COR-L47 (cell line): ENCODE measurements around the gene PJVK.
"Not testable (repeated sequence)": the region's sequence is repeated elsewhere in the genome, so short reads cannot be mapped to it uniquely, and the experiment has no call there.

Source experiments
- DNase-seq: peaks from one replicate; lab custom pipeline; 2025; lab: John Stamatoyannopoulos, UW

PJVK gene, protein sequence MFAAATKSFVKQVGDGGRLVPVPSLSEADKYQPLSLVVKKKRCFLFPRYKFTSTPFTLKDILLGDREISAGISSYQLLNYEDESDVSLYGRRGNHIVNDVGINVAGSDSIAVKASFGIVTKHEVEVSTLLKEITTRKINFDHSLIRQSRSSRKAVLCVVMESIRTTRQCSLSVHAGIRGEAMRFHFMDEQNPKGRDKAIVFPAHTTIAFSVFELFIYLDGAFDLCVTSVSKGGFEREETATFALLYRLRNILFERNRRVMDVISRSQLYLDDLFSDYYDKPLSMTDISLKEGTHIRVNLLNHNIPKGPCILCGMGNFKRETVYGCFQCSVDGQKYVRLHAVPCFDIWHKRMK

DNA sequence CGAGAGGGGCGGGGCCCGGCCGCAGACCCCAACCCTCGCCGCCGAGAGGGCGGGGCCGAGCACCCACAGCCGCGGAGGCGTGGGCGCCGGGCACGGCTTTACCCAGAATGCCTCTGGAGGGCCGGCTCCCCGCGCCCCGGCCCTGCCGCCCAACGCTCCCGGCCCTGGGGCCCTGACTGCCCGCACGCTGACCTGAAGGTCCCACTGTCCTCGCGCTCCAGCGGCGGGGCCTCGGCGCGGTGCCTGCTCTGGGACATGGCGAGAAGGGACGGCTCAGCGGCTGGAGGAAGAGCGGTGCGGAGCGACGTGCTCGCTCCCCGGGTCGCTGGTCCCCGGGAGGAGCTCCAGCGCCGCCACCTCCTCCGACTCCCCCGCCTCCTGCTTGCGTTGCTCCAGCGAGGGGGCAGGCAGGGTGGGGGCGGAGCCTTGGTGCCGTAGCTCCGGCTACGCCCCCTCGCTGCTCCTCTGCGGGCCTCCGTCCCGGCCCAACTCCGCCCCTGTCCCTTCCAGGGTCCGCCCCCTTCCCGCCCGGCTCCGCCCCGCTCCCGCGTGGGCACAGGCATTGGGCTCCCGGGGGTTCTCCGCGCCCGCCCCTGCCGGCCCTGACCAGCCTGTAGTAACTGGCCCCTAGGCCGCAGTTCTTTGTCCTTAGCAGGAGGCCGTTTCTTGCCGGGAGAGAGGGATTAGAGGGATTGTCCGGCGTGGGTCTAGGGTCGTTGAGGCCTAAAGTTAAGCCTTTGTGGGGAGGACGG is at the start of gene PJVK, which contains the start of gene PRKRA:
PJVK (plus strand) TSS at position 605 of the 752 bp plus-strand sequence. CDS start 2,032 bp downstream, outside the sequence.
PRKRA (minus strand) TSS at position 402 of the 752 bp plus-strand sequence; CDS start at position 257, 145 bp downstream.
- DNase-seq = peak; percentile 98

DNA sequence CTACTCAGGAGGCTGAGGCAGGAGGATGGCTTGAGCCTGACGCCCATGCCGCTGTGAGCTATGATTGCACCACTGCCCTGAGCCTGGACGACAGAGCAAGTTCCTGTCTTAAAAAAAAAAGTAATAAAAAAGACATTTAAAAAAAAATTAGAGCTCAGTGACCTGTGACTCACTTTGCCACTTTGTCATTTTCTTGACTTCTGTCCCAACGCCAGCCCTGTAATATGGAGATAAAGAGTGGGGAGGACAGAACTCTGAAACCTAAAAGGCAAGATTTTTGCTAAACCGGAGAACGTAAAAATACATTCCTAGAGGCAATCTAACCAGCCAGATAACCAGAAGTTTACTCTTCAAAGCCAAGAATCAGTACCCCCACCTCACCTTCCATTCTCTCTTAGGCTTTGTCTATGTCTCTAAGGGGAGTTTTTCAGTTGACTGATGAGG is 49.2 kb upstream of the PJVK start:
- no peak for DNase-seq

DNA sequence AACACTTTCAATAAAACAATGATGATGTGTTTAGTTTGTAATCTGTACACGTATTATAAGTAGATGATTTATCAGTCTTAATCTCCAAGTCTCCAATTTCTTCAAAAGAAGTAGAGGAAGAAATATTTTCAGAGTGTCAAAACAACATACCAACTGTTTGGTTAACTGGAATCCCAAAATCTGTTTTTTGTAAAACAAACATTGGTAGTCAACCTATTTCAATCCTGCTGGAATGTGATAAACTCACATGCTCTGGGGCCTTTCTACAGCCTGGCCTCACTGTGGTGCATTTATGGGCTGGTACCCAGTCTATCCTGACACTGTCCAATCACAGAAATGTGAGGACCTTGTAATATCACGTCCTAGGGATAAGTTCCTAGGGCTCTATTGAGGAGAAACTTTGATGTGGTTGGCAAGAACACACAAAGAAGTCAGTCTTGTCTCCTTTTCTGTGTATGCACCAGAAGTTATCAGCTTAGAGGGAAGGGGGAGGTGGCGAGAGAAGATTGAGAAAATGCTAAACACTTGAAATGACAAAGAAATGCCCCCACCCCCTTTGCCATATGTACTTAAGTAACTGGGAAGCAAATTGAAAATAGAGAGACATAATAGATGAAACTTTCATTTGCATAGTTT is 47.4 kb upstream of the PJVK start:
- no peak for DNase-seq

DNA sequence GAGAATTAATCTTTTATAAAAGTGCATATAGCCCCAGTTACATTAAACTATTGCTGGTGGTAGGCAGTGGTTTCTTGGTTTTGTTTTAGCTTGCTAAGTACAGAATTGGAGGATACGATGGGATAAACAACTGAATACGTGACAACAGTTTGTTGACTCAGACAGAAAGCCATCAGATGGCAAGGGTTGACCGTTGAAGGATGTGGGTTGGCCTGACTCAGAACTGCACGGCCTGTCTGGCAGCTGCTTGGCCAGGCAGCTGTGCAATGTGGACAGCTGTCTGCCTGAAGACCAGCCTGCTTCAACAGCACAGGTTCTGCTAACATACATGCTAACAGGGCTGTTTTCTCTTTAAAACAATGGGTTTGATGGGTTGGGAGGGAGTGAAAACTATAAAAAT is 46.8 kb upstream of the PJVK start:
- peak; percentile 29 for DNase-seq

DNA sequence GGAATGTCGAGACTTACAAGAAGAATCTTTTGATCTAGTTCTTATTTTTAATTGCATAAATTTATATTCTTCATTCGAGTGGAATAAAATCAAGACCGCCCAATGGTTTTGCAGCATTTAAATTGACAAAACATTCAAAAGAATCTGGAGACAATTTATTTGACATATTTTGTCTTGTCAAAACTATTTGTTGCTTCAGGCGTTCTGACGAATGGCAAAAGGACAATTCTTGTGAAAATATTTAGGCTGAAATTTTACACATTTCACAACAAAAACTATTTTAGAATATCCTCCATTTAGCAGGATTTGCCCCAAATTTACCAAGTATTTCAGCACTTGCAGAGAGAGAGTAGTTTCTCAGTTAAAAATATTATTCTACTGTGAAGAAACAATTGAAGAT is 41.9 kb upstream of the PJVK start:
- no peak for DNase-seq

DNA sequence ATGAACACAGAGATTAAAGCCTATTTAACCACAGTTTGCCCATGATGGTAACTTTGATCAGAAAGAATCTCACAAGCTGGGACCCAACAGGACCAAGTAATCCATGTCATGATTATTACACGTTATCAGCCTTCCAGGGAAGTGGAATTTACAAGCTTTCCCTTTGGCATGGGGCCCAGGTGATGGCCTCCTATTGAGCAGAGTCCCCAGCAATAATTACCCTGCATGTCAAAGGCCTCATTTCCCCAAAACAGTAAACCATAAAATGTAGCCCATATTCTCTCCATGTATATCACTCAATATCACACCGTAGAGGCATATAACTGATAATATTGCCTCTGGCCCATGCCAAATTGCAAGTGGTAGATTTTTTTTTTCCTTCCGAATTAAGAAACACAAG is 39.1 kb upstream of the PJVK start:
- peak; percentile 65 for DNase-seq

DNA sequence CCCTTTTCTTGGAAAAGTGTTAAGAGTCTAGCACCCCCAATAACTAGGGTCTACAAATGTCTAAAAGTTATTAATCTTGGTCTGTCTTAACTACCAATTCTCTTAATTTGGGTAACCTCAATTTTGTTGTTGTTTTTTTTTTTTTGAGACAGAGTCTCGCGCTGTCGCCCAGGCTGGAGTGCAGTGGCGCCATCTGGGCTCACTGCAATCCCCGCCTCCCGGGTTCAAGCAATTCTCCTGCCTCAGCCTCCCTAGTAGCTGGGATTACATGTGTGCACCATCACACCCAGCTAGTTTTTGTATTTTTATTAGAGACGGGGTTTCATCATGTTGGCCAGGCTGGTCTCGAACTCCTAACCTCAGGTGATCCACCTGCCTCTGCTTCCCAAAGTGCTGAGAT is 38.7 kb upstream of the PJVK start:
- not testable (repeated sequence) for DNase-seq

DNA sequence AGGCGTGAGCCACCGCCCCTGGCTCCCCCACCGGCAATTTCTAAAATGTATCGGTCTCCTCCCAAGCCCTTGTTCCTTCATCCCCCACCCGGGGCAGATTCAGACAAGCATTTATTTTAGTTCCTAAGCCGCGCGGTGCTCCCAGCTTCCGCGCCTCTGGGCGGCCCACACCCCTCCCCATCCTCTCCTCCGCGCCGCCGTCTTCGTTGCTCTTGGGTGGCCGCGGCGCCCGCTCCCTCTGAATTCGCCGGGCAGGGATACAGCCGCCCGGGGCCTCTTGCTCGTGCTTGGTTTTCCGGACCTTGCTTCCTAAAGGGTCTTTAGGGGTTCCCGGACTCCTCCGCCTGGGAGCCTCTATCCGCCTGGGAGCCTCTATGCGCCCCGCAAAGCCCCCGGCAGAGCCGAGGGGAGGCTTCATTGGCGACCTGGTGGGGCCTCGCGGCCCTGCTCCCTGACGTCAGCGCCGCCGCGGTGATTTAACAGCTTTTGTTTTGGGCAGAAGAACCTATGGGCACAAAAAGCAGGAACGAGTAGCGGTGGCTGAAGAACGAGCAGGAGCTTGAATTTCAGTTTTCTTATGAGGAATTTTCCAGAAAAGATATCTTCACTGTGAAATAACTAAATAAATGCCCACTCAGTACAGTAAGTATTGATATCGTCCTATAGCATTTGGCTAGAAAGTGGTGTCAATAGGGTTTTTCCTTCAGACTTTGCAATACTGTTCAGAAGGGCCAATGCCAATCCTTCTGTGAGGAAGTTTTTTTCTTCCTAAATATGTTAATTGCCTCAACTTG is 37.5 kb upstream of the PJVK start:
- peak; percentile 82 for DNase-seq

DNA sequence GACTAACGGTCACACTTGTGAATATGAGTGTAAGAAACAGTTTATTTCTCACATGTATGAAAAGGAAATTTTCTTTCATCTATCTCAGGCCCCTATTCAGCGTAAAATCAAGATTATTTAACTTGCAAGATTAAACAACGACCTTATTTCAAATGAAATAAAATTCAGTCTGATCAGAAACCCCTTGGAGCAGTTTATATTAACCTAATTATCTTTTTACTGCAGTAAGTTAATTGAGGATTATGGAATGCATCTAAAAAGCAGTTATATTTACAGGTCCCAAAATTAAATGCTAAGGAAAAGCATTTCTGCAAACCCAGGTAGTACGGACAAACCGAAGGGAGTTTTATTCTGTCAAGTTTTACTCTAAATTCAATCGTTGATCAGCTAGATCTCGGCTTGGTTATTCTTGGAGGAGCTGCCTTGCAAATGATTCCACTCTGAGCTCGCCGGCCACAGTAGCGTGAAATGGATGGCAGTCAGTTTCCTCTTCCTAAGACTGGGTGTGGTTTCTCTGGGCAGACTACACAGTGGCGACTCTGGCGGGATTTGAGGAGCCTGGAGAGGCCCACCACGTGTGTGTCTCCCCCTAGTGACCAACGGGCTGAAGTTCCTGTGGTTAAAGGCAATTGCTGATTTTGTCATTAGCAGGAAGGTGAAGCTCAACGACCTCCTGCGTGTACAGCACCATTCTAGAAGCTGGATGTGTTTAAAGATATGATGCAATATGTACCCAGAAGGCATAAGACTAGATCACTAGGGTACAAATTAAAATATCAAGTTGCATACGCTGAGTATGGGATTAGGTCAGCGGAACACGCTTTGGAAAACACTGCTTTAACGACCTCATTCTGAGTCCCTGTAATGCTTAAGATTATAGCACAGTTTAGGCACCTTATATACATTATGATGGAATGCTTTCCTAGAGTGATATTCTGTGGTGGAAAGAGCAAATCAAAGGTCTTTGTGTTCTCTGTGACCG is 36.6 kb upstream of the PJVK start:
- DNase-seq = peak; percentile 94

DNA sequence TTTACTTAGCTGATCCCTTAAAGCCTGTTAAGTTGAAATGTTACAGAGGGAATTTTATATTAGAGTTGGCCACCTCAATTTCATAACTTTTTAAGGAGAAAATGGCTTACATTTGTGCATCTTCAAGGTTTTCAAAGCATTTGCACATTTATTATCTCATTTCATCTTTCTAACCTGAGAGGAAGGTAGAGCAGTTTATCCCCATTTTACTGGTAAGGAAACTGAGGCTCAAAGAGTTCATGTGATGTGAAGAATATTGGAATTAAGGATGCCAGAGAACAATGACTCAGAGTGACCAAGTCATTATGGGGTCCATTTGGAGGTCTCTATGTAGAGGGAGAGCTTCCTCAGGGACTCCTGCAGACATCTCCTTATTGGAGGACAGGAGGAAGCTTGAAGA is 35.2 kb upstream of the PJVK start:
- no peak for DNase-seq

DNA sequence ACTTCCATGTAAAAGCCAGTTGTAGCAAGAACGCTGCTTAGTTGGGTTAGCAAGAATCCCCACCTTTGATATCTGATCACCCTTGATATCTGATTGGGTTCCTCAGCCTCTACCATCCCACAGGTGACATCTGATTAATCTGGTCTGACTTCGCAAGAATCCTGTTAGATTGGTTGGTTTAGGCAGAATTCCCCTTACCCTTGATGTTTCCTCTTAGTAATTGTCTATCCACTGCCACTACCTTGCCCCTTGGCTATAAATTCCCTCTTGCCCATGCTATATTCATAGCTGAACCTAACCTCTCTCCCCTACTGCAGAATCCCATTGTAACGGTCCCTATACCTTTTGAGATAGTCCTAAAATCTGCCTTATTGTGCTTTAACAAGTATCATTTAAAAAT is 33.3 kb upstream of the PJVK start:
- DNase-seq = no peak

DNA sequence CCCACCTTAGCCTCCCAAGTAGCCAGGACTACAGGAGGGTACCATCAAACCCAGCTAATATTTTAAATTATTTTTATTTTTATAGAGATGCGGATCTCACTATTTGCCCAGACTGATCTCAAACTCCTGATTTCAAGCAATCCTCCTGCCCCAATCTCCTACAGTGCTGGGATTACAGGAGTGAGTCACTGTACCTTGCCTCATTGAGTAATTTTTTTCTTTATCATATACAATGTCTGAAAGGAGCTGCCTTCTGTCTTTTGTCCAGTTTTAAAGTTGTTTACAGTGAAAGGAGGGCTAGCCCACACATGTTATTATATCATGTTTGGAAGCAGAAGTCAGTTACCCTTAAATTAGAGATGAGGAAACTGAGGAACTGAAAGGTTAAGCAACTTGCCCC is 32.8 kb upstream of the PJVK start:
- DNase-seq = no peak

DNA sequence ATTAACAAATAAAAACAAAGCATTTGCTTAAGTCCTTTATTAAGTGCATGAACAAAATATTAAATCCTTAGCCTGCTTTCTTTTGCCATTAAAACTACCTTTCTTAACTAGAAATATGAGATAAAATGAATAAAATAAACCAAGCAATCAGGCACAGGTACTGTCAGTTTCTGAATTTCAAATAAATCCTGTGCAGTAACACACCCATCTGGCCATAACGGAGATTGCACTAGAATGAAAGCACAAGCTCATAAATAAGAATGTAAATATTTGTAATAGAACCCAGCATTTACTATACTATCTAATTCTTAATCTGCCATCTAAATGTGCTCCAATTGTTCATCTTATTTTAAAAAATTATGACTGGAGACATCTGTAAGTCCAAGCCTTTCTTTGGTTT is 32.1 kb upstream of the PJVK start:
- peak; percentile 34 for DNase-seq

DNA sequence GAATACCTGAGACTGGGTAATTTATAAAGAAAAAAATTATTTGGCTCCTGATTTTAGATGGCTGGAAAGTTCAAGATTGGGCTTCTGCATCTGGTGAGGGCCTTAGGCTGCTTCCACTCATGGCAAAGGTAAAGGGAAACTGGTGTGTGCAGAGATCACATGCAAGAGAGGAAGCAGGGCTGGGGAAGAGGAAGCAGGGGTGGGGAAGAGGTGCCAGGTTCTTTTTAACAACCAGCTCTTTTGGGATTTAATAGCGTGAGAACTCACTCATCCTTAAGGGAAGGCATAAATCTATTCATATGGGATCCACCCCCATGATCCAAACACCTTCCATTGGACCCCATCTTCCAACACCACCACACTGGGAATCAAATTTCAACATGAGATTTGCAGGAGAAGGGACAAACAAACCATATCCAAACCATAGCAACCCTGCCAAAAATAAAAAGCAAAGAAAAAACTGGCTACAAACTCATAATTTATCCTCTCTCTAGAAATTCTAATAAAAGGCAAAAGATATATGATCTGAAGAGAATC is 30.6 kb upstream of the PJVK start:
- DNase-seq = no peak

DNA sequence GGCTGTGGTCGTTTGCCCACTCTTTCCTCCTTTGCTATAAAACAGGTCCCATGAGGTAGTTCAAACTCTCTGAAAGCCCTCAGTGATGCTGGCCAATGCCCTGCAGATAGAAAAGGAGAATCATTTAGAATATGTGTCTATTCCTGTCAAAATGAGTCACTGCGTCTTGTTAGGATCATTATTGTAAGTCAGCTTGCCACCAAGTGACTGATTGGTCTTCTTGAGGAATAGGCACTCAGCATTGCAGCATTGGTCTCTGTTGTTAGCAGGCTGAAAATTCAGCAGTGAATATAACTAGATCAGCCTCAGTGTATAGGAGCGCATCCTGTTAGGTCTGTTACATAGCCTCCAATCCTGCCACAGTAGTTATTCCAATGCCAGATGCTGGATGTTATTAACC is 29.1 kb upstream of the PJVK start:
- DNase-seq = no peak

DNA sequence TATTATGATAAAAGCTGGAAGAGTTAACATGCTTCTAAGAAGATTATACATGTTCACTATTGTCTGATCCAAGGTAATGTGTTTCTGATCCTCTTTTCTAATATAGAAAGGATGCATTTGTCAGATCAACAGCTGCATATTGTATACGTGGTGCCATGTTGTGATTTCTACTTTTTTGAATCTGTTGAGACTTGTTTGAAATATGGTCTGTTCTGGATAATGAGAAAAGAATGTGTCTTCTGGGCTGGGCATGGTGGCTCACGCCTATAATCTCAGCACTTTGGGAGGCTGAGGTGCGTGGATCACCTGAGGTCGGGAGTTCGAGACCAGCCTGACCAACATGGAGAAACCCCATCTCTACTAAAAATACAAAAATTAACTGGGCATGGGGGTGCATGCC is 27.4 kb upstream of the PJVK start:
- DNase-seq = not testable (repeated sequence)

DNA sequence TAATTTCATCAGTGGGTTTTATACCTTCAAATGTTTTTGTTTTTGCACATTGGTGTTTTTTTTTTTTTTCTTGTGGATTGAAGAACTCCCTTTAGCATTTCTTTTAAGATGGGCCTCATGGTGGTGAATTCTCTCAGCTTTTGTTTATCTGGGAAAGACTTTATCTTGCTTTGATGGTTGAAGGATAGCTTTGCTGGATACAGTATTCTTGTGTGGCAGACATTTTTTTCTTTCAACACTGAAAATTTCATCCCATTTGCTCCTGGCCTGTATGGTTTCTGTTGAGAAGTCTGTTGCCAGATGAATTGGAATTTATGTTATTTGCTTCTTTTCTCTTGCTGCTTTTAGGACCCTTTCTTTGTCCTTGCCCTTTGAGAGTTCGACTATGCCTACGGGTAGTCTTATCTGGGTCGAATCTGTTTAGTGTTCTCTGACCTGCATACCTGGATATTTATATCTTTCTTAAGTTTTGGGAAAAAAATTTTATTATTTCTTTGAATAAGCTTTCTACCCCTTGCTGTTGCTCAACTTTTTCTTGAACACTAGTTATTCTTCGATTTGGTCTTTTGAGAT is 25.8 kb upstream of the PJVK start:
- DNase-seq = no peak

DNA sequence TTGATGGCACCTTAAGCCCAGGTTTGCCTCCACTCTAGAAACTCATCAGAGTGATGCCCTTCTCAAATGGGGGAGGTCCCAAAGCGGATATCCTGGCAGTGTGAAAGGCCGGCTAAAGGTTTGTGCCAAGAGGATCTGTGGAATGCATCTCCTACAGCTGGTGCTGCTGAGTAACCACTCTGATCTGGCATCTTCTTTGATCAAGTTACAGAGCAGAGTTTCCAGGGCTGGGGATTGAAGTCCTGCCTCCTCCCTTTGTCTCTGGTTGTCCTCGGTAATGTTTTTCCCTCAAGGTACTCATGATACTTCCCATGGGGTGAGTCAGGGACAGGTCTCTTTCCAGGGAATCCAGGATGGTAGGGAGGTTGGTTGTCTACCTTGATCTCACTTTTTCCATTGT is 24.8 kb upstream of the PJVK start:
- DNase-seq = no peak

DNA sequence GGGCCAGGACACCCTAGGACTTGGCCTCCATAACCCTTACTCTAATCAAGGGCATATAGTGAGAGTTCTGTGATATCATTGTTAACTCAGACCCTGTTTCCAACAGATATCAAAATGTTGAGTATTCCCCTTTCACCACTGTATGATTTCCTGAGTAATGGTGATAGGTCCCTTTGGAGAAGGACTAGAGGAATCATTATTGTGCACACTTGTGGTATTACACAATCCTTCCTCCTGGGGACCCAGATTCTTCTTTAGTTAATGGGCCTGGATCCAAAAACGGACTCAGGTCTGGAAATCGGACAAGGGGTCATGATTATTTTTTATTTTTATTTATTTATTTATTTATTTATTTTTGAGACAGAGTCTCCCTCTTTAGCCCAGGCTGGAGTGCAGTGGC is 23.7 kb upstream of the PJVK start:
- DNase-seq = no peak

DNA sequence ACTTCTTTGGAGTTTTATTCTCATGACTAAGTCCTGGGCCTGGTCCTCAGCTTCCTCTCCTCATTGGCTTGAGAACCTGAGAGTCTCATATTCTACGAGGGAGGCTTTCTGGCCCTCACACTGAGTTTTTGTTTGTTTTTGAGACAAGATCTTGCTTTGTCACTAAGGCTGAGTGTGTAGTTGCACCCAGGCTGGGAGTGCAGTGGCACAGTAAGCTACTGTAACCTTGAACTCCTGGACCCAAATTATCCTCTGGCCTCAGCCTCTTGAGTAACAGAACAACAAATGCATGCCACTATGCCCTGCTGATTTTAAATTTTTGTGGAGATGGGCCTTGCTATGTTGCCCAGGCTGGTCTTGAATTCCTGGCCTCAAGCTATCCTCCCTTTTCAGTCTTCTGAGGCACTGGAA is 22.8 kb upstream of the PJVK start:
- DNase-seq = no peak
